ENCODE measurements around the gene BCL7A. TPM values are rescaled to one million over a fixed set of nuclear protein-coding genes. Genes with fewer than 3 reads are reported as not detected.

The BCL7A gene
- total and polyA plus RNA-seq, 2 experiments from 2014 or later: 9.6 to 14.9 TPM

GRCh38 chr12:122086641-122087285, 65.1 kb downstream of the BCL7A start:
- H3K4me3 ChIP-seq: no peak overlapping the region
- peaks cover 22% of the 10 kb centered on the region for H3K4me1 ChIP-seq (ENCODE audit: insufficient read depth)
- H3K79me2 ChIP-seq: peaks cover 97% of the 10 kb centered on the region
- H2AFZ ChIP-seq: no peak overlapping the region
- peaks cover 18% of the 10 kb centered on the region for H4K20me1 ChIP-seq (ENCODE audit: insufficient read depth, poor library complexity, severe bottlenecking)
- no peaks in the 10 kb centered on the region for H3K9me2 ChIP-seq (replicated peaks; ENCODE audit: insufficient read depth)
- no peak for DNase-seq (ENCODE audit: low spot score)
- no peaks in the 10 kb centered on the region for H3K36me3 ChIP-seq (replicated peaks; ENCODE audit: insufficient read depth, low read depth)
- H3K9me3 ChIP-seq (ENCODE audit: low read depth): no peaks in the 10 kb centered on the region
- H3K27me3 ChIP-seq: no peaks in the 10 kb centered on the region
- WGBS (ENCODE audit: low lambda C conversion rate, missing lambda C conversion rate): 90% methylated on average over 18 of the region's 18 CpGs
- no peak overlapping the region for H3K27ac ChIP-seq
- TF ChIP-seq, protein P1, sequence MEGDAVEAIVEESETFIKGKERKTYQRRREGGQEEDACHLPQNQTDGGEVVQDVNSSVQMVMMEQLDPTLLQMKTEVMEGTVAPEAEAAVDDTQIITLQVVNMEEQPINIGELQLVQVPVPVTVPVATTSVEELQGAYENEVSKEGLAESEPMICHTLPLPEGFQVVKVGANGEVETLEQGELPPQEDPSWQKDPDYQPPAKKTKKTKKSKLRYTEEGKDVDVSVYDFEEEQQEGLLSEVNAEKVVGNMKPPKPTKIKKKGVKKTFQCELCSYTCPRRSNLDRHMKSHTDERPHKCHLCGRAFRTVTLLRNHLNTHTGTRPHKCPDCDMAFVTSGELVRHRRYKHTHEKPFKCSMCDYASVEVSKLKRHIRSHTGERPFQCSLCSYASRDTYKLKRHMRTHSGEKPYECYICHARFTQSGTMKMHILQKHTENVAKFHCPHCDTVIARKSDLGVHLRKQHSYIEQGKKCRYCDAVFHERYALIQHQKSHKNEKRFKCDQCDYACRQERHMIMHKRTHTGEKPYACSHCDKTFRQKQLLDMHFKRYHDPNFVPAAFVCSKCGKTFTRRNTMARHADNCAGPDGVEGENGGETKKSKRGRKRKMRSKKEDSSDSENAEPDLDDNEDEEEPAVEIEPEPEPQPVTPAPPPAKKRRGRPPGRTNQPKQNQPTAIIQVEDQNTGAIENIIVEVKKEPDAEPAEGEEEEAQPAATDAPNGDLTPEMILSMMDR (IDR thresholded peaks at IDR 0.05; ENCODE audit: poor library complexity): no peak
- TF ChIP-seq EZH2 (IDR thresholded peaks at IDR 0.05; ENCODE audit: borderline replicate concordance) (no peak), EZH2phosphoT487 (IDR thresholded peaks at IDR 0.05; ENCODE audit: low read depth, severe bottlenecking, unreplicated experiment) (no peak)
- H3K4me2 ChIP-seq: no peak overlapping the region

DNA sequence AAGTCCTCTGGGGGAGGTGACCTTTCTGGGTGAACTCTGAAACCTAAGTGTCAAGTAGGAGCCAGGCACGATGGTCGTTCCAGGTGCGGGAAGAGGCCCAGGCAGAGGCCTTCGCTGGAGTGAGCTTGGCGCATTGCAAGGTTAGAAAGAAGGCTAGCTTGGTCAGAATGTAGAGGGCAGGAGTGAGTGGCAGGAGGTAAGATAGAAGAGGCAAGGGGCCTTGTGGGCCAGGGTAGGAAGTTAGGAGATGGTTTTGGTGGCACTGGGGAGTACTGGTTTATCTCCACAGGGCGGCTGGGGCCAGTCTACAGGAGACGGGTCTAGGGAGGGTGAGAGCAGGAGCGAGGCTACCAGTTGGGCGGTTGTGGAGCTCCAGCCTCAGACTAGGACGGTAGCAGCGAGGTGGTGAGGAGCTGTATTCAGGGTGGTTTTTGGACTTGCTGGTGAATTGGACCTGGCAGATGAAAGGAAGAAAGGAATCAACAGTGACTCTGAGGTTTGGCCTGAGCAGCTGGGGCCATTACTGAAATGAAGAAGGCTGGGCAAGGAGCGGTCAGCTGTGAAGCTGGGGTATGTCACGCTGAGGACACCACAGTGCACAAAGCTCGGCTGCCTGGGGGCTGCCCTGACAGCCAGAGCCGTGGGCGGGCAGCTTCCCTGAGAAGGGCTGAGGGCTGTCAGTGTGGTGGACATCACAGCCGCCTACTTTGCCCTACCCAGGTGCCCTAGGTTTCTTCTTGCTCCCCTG, 65.9 kb downstream of the BCL7A start:
- H3K4me3 ChIP-seq: no peak overlapping the region
- H3K9me2 ChIP-seq (replicated peaks; ENCODE audit: insufficient read depth): no peaks in the 10 kb centered on the region
- 88% methylated on average over 17 of the region's 17 CpGs for WGBS (ENCODE audit: low lambda C conversion rate, missing lambda C conversion rate)
- peaks cover 13% of the 10 kb centered on the region for H4K20me1 ChIP-seq (ENCODE audit: insufficient read depth, poor library complexity, severe bottlenecking)
- peaks cover 97% of the 10 kb centered on the region for H3K79me2 ChIP-seq
- H3K27me3 ChIP-seq: no peaks in the 10 kb centered on the region
- H3K27ac ChIP-seq: no peak overlapping the region
- H3K4me2 ChIP-seq: no peak overlapping the region
- H3K36me3 ChIP-seq (replicated peaks; ENCODE audit: insufficient read depth, low read depth): no peaks in the 10 kb centered on the region
- H3K9me3 ChIP-seq (ENCODE audit: low read depth): no peaks in the 10 kb centered on the region
- DNase-seq (ENCODE audit: low spot score): no peak
- H3K4me1 ChIP-seq (ENCODE audit: insufficient read depth): peaks cover 14% of the 10 kb centered on the region
- TF ChIP-seq EZH2phosphoT487 (IDR thresholded peaks at IDR 0.05; ENCODE audit: low read depth, severe bottlenecking, unreplicated experiment): no peak
- TF ChIP-seq EZH2 (IDR thresholded peaks at IDR 0.05; ENCODE audit: borderline replicate concordance): no peak
- TF ChIP-seq, protein P1 (IDR thresholded peaks at IDR 0.05; ENCODE audit: poor library complexity): no peak
- no peak overlapping the region for H2AFZ ChIP-seq

DNA sequence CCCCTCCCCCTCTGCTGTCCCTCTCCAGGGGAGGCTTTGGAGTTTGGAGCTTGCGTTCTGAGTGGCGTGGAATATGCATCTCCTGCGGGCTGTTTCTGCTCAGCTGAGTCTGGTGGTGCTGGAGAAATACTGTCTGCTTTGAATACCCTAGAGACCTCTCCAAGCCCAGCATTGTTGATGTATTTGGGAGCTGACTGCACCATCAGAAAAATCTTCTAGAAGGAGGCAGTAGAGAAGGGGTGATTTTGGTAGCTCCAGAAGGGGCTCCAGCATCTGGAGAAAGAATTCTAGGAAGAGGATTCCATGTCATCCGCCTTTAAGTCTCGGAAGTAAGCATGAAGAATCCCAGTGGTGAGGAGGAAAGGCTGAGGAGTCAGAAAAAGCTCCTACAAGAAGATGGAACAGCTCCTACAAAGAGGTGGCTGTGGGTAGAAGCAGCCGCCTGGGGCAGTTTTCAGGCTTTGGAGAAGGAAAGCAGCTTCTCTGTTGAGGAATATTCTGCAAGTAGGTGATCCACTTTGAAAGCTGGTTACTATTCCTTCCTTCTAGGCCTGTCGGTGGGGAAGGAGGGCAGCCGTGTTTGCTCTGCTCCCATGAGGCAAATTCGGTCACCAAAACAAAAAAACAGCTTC, 66.6 kb downstream of the BCL7A start:
- no peak overlapping the region for H3K4me3 ChIP-seq
- DNase-seq (ENCODE audit: low spot score): no peak
- H3K79me2 ChIP-seq: peaks cover 97% of the 10 kb centered on the region
- H3K9me3 ChIP-seq (ENCODE audit: low read depth): no peaks in the 10 kb centered on the region
- no peak overlapping the region for H3K27ac ChIP-seq
- no peaks in the 10 kb centered on the region for H3K9me2 ChIP-seq (replicated peaks; ENCODE audit: insufficient read depth)
- H3K4me2 ChIP-seq: no peak overlapping the region
- no peak overlapping the region for H2AFZ ChIP-seq
- TF ChIP-seq, protein P1 (IDR thresholded peaks at IDR 0.05; ENCODE audit: poor library complexity): no peak
- TF ChIP-seq EZH2 (IDR thresholded peaks at IDR 0.05; ENCODE audit: borderline replicate concordance) (no peak), EZH2phosphoT487 (IDR thresholded peaks at IDR 0.05; ENCODE audit: low read depth, severe bottlenecking, unreplicated experiment) (no peak)
- no peaks in the 10 kb centered on the region for H3K36me3 ChIP-seq (replicated peaks; ENCODE audit: insufficient read depth, low read depth)
- no peaks in the 10 kb centered on the region for H3K27me3 ChIP-seq
- peaks cover 8% of the 10 kb centered on the region for H3K4me1 ChIP-seq (ENCODE audit: insufficient read depth)
- peaks cover 8% of the 10 kb centered on the region for H4K20me1 ChIP-seq (ENCODE audit: insufficient read depth, poor library complexity, severe bottlenecking)
- 80% methylated on average over 9 of the region's 9 CpGs for WGBS (ENCODE audit: low lambda C conversion rate, missing lambda C conversion rate)

Data from hepatocyte (in vitro differentiated cells).